B cell (primary cell): Measurements from ENCODE around the gene SEPTIN5.
A peak's percentile ranks its signal among the peaks of the same experiment; 100 is the strongest.

Source experiments
- CTCF ChIP-seq: fragments of 200-600 bp; IDR thresholded peaks from one replicate; pipeline ENCODE4 v1.8.0; 2022; ENCODE audit warnings: antibody characterized with exemption, mild to moderate bottlenecking
- EZH2 ChIP-seq: IDR thresholded peaks from 2 replicates; pipeline ENCODE4 v1.6.1; 2012; ENCODE audit warnings: borderline replicate concordance, low read depth, mild to moderate bottlenecking, moderate library complexity, low read length; ENCODE audit not compliant: insufficient read depth, poor library complexity, severe bottlenecking

- TF ChIP-seq CTCF (no peak), EZH2 (peak; percentile 45)
Observed at GRCh38 chr22:19719050-19719482, 4.8 kb downstream of the SEPTIN5 start.
